Stimulated activated CD8-positive, alpha-beta memory T cell treated with anti-CD3 and anti-CD28 coated beads, Interleukin-7, amount 100 ng/mL, for 1 hour (primary cell): ENCODE measurements around the gene NPEPL1.
"Not testable (repeated sequence)": the region's sequence is repeated elsewhere in the genome, so short reads cannot be mapped to it uniquely, and the experiment has no call there.

Source experiments
- DNase-seq, 2 donors: peaks; one replicate each; pipeline ENCODE4 v3.0.0-alpha.2; 2020; ENCODE audit warnings: low read depth in 2 of 2

NPEPL1 gene, protein sequence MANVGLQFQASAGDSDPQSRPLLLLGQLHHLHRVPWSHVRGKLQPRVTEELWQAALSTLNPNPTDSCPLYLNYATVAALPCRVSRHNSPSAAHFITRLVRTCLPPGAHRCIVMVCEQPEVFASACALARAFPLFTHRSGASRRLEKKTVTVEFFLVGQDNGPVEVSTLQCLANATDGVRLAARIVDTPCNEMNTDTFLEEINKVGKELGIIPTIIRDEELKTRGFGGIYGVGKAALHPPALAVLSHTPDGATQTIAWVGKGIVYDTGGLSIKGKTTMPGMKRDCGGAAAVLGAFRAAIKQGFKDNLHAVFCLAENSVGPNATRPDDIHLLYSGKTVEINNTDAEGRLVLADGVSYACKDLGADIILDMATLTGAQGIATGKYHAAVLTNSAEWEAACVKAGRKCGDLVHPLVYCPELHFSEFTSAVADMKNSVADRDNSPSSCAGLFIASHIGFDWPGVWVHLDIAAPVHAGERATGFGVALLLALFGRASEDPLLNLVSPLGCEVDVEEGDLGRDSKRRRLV

DNA sequence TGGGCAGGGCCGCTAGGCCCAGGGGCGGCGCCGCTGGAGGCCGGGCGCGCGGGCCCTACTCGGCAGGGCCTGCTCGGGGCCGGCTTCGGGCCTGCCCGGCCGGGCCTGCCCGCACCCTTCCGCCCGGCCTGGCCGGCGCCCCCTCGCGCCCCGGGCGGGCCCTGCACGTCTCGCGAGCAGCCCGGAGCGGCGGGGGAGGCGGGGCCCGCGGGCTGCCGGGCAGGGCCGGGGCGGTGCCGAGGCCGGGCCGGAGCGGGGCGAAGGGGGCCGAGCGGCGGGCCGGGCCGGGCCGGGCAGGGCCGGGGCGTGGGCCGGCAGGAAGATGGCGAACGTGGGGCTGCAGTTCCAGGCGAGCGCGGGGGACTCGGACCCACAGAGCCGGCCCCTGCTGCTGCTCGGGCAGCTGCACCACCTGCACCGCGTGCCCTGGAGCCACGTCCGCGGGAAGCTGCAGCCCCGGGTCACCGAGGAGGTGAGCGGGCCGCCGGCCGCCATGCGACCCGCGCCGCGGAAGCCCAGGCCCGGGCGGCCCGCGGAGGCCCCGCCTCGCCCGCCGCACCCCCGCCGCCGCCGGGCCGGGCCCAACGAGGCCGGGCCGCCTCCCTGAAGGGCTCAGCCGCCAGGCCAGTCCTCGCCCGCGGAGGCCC is at the start of gene NPEPL1:
NPEPL1 (plus strand) TSS at position 222 of the 647 bp plus-strand sequence; CDS start at position 323, 101 bp downstream.
- peak; percentile 10 to 31 for DNase-seq

DNA sequence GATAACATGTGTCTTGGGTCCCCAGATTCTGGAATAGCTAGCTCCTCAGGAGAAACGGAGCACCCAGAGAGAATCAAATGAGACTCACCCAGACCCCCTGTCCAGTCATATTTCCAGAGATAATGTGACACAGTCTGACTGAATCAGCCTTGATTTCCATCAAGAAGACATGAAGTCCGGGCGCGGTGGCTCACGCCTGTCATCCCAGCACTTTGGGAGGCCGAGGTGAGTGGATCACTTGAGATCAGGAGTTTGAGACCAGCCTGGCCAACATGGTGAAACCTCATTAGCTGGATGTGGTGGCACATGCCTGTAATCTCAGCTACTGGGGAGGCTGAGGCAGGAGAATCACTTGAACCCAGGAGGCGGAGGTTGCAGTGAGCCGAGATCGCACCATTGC is 49.7 kb upstream of the NPEPL1 start:
- not testable (repeated sequence) for DNase-seq

DNA sequence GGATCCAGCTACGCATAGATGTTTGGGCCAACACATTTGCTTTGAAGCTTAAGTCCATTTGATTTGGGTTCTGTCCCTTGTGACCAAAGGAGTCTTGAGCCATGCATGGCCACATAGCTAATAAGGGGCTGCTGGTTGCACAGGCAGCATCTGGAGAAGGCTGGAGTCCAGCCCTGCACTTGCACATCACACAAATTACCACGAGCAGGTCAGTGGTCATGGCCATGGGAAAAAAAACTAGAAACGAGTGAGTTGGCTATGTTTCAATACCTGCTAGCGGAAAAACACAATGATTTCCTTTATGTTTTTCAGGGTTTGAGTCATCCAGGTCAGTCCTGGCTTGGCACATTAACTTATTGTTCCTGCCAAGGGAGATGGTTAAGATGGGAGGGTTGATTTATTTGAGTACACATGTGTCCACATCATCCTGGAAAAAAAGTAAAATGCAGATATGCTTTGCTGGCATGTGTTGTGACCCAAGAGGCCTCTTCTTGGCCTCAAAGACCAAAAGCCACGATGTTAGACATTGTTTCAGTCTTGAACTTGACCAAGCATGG is 47.1 kb upstream of the NPEPL1 start:
- DNase-seq = no peak

DNA sequence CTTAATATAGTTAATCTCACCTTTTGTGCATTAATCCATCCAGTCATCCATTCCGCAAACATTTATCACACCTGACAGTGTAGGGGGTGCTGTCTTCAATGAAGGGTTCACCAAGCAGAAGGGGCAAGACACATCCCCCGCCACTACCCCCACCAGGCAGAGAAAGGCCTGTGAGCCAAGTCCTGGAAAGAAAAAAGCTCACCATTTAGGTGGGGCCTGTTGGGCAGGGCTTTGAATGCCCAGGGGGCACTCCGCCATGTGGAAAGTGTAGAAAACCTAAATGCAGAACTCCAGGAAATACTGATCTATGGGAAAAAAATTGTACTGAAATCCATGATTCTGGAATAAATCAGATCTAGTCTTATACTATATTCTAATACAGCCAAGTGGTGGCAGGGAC is 46.3 kb upstream of the NPEPL1 start:
- no peak for DNase-seq

DNA sequence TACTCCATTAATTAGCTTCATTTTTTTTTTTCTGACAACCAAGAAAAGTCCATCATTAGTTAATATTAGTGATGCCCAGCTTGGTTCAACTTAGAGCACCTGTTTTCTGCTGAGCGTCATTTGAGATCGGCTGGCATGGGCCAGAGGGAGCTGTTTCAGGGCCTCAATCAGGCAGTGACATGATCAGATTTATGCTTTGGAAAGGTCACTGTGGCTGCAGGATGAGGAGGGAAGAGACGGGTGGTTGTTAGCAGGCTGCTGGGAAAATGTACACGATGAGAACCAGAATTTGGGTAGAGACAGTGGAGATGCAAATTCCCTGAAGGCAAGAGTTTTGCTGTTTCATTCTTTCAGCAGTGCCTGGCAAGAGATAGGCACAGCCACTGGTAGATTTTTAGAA is 45.9 kb upstream of the NPEPL1 start:
- no peak for DNase-seq

DNA sequence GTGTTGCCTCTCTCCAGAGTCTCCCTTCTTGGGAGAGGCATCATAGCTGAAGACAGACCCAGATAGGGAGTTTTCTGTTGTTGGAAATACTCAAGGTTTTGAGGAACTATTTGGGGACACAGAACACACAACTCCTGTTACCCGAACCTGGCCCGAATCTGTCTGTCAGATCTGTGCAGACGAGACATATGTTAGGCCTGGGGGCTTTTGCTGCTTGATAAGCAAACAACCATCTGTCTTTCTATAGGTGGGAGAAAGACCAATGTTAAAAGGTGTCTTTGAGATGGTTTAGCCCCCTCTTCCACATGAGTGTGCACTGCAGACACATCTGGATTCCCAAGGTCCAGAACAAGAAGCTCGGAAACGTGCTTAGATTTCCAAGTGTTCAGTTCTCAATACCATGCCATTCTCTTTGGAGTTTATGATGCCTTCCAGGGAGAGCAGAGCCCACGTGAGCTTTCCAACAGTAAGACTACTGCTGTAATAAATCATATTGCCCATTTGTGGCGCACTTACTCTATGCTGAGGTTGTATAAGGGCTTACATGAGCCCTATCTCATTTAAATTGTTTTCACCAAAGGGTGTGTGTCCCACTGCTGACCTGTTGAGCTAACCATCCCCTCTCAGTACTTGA is 45.3 kb upstream of the NPEPL1 start:
- no peak for DNase-seq

DNA sequence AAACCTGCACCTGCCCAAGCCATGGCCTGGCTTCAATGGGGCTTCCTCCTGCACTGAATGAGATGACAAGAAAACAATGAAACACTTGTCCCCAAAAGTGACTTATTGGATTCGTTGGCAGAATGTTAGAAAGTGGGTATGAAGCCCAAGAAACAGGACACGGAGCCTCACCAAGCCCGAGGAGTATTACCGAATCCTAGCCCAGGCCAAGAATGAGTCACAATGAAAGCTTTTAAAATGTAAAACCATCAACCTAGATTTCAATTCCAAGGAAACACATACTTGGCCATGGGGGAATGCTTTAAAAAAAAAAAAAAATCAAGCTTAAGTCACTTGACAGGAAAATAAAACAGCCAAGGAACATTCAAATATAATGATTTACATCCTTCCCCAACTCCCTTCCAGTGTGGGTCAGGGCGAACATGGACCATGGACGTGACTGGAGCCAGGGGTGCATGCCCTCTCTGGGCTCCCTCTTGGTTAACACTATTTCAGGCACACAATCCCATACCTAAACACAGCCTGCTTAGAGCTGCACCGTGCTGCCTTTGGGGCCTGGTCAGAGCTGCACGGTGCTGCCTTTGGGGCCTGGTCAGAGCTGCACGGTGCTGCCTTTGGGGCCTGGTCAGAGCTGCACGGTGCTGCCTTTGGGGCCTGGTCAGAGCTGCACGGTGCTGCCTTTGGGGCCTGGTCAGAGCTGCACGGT is 44.7 kb upstream of the NPEPL1 start:
- no peak for DNase-seq

DNA sequence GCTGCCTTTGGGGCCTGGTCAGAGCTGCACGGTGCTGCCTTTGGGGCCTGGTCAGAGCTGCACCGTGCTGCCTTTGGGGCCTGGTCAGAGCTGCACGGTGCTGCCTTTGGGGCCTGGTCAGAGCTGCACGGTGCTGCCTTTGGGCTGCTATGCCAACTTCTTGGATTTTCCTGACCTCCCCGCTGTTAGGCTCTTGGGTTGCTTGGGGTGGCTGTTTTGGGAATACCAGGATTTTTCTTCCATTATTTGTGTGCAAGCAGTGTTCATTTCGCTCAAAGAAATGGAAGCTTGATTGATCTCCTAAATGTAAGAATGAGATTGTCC is 44.1 kb upstream of the NPEPL1 start:
- DNase-seq = not testable (repeated sequence)

DNA sequence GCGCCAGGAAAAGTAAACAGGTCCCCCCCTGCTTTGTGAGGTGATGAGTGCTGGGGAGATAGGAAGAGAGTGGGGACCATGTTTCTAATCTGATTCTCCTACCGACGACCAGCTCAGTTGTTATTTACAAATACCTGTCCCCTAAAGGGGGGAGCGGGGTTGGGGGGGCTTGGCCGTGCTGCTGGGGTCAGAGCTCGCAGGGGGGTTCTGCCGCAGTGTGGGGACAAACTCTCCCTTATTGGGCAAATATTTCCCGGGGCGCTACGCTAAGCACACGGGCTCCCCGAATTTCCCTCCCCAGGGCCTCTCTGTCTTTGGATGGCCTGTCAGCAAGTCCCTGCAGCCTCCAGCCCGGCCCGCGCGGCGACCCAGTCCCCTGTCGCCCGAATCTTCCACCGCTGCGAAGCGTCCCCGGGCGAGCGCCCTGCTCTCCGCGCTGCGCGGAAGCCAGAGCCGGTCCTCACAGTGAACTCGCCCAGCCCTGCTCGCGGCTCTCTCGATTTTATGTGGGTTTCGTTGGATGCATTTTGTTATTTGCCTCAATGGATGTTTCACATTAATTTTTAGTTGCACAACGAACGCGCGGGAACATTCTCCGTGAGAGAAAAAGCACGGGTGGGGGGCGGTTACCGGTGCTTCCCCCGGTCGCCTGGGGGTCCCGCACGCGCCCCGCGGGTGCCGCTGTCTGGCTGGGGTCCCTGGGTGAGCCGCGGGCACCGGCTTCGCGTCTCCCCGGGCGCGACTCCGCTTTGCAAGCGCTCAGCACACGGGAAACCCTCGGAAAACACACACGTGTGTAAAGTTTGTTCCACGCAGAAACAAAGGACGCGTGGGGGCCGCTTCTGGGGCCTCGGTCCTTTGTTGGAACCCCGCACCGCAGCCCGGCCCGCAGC is 43.1 kb upstream of the NPEPL1 start:
- DNase-seq = no peak

DNA sequence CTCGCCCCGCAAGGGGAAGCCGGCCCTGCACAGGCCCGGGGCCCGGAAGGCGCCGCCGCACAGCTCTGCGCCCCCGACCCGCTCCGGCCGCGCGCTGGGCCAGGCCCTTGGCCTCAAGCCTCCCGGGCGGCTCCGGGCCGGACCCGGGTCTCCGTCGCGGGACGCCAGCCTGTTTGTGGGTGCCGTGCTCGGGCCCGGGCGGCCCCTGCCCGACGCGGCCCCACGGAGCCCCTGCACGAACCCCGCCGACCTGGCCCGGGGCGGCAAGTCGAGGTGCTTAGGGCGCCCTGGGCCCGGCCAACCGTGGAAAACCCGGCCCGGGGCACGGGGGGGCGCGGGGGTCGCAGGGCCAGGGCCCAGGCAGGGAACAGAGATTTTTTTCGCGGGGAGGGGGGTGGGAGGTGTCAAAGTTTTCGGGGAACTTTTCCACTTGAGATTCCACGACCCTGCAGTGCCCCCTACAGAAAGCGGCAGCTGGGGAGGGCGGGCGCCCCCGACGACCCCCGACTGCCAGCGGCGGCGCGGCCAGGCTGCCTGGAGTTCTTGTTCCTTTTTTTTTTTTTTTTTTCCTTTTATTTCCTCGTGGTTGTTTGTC is 42.3 kb upstream of the NPEPL1 start:
- no peak for DNase-seq

DNA sequence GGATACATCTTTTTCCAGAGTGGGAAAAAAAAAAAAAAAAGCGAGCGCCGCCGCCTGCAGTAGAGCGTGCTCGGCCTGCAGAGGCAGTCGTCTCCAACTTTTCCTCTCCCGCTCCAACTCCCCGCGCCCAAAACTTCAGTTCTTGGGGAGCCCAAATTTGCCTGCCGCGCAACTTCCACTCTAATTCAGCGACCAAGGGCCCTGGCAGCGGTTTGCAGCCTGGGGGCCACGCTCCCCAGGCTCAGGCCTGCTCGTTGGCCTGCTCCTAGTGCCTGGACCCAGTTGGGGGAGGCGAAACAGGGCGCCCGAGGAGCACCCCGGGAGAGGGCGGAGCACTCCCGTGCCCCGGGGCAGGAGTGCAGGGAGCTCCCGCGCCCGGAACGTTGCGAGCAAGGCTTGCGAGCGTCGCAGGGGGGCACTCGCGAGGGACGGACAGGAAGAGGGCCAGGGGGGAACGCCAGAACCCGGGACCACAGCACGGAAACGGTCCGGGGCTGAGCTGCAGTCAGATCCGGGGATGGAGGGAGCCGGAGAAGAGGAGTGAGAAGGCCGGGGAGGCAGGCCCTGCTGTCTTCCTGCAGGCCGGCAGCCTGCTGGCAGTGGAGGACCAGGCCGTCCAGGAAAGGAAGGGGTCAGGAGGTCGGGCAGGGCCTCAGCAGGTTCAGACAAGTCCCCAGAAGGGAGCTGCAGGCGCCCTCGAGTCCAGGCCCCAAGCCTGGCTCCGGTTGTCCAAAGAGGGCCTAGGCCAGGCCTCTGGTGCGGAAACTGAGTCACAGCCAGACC is 41.6 kb upstream of the NPEPL1 start, which contains the start of gene STX16:
STX16 (plus strand) TSS at position 508 of the 783 bp plus-strand sequence. CDS start 724 bp downstream, outside the sequence.
- DNase-seq = peak; percentile 70 to 72

DNA sequence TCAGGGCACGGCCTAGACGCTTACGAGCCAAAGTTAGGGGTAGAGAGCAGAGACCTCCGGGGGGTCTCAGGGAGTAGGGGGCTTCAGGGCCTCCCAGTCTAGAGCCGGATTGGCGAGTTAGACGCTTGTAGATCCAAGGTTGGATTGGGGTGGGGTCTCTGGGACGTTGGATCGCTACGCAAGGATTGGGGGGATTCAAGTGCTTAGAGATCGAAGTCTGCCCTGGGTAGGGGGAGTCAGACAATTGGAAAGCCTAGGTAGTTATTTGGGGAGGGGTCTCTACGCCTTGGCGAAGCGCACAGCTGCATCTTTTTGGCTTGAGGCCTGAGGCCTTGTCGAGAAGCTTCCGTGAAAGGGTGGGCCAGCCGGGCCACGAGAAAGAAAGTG is 41.0 kb upstream of the NPEPL1 start:
- no peak for DNase-seq

DNA sequence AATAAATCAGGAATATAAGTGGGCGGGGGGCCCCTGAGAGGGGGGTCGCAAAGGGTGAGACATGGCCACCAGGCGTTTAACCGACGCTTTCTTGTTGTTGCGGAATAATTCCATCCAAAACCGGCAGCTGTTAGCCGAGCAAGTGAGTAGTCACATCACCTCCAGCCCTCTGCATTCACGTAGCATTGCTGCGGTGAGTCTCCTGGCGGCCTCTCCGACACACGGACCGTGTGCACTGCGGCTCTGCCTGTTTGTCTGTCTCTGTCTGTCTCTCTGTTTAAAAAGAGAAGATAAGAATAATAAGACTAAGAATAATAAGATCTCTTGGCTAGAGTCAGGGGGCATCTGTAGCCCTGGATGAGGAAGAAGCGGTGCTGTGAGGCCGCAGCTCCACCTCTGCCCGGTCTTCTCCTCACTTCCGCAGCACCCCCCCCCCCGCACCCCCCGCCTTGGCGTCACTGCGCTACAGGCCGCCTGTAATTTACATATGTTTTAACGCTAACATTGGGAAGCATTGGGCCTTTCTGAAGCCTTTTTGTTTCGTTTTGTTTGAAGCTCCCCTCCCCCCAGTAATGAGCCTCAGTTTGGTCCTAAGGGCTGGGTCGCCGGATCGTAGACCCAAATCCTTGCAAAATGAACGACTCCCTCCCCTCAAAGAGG is 40.5 kb upstream of the NPEPL1 start:
- DNase-seq = no peak

DNA sequence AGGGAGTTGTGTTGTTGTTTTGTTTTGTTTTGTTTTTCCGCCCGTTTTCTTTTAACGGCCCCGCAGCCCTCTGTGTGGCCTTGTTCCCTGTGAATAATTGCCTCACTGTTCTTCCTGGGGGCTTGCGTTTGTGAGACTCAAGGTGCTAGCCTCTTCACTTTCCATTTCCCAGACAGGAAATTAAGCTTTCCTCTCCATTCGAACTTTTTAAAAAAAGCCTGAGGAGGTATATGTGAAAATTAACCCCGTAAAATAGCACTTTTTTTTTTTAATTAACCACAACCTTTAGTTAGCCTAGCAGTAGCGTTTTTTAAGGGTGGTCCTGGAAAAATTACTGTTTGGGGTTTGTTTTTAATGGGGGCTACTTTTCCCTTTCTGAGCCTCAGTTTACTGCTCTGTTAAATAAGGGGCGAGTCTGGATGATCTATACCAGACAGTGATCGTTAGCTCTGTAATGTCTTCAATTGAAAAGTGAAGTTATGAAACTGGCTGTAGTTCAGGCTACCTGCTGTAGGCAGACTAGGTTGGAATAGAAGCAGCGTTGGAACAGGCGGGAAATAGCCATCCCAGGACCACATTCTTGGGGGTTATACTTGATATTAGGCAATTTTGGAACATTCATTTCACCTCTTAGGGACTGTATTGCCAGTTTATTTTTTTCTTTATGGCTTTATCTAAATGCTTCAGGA is 39.9 kb upstream of the NPEPL1 start:
- no peak for DNase-seq

DNA sequence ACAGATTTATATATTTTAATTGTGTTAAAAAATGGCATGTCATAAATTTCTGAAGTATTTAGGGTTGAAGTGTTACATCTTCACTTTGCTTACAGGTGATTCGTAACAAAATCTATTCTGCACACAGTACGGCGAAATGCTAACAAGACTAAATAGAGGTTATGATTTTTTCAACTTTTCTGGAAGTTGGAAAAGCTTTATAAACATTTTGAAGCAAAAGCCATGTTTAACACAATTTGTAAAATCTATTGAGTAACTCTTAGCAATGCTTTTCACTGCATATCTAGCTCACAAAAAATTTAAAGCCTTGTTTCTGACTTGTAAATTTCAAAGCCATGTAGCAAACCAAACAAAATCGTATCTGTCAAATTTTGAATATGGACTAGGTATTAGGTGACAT is 38.3 kb upstream of the NPEPL1 start:
- no peak for DNase-seq

DNA sequence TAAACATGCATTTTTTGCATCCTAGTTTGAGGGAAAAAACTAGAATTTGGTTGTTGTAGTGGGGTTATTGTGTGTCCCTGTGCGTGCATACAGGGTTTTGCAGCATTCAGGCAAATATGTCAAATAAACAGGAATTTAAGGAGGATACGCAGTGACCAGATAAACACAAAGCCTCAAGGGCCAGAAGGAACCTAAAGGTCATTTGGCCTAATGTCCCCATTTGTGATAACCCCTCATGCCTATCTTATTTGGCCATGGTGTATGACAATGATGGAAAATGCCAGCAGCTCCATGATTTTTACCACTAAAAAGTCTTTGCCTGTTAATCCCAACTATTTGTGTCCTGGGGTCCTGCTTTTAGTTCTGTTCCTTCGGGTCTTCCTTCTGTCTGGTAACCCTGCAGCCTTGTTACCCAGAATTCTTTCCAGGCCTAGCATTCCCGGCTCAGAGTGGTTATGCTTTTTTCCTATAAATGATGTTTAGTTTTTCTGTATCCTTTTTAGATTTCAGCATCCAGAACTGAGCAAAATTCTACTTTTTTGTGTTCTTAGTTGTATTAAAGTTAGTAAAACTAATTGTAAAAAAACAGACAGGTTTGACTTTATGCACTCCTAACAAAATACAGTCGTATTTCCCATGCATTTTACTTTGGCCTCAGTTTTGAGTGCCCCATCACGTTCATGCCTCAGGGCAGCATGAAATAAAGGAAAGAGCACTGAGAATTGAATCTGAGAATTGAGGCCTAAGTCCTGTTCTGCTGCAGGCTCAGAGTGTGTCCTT is 37.1 kb upstream of the NPEPL1 start:
- no peak for DNase-seq

DNA sequence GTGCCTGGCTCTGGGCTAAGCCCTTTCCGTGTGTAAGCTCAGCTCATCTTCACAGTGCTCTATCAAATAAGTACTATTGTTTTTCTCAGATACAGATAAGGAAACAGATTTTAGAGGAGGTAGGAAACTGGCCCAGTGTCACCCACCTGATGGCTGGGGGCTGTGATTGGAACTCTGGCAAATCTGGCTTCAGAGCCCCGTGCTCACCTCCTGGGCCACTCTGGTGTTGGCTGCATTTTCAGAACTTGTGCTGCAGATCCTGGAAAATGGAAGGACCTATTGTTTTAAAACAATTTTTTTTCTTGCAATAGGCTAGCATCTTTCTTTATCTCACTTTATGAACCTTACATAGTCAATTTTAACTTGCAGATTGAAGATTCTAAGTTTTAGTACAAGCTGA is 35.8 kb upstream of the NPEPL1 start:
- DNase-seq = no peak

DNA sequence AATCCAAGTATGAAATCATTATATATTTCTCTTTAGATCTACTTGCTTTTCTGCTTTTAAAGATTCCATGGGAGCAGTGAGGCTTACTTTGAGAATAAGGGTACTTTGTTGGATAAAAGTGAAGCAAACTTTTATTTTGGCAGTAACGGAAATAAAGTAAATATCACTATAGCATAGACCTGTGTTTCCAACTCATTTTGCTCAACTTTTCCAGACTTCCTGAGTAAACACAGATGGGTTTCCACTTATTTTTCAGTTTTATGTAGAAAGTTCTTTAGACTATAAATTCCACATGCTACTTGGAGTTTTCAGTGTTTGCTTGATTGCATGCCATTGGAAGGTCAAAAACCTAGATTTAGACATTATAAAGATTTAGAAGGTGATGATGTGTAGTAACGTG is 35.3 kb upstream of the NPEPL1 start:
- no peak for DNase-seq
